Measurements from ENCODE around the gene A4GNT.

Gene A4GNT

DNA sequence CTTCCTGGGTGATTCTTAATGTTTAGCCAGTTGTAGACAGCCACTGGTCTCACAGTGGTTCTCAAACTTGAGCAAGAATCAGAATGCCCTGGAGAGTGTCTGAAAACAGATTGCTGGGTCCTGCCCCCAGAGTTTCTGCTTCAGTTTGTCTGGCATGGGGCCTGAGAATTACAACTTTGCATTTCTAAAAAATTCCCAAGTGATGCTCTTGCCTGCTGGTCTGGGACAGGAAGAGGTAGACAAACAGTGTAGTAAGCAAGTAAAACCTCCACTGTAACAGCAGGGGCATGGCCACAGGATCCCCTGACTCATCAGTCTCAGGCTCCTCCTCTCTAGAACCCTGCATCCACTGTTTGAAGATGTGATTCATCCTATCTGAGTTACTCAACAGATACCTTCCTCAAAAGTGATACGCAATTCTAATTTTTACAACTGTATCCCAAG, 53.3 kb downstream of the A4GNT start:
- peak; percentile 89 for DNase-seq (ENCODE audit: low spot score)

DNA sequence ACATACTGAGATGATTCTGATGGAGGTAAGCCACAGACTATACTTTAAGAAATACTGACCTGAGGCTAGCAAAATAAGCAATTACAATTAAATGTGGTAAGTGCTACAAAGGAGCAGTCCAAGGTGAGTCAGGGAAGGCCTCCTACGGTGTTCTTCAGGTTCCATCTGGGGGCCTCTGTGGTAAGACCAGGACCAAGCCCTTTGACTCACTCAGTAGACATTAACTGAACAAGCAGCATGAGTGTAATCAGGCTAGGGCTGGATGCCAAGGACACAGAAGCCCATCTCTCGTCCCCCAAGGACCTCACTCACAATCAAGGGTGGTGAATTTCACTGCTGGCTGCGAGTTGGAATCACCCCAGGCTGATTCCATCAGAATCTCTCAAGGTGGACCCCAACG, 54.1 kb downstream of the A4GNT start:
- no peak for DNase-seq (ENCODE audit: low spot score)

Data from hepatic stellate cell (primary cell).